Measurements from ENCODE around the gene MYZAP. TPM values are rescaled to one million over a fixed set of nuclear protein-coding genes. Genes with fewer than 3 reads are reported as not detected.

The MYZAP gene
- total and polyA plus RNA-seq, 2 of the 8 experiments (the other 6 are each of a cell fraction or from before 2014, with no cell fraction given) = 0.41 to 0.65 TPM

DNA sequence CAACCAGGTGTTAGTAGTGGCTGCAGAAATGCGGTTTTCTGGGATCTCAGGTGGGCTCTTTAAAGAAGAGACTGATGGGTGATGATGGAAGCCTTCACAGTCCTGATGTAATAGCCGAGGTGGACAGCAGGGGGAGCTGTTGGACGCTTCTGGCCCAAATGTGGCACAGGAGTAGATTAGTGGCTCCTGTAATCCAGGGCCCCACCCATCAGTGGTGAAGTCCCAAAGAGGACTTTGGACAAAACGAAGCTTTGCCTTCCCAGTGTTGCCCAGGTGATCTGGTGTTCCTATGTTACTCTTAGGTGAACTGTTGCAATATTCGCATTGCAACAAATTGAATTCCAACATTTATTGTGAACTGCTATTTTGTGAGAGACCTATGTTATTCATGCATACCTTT, 31.8 kb upstream of the MYZAP start:
- H2BK120ac ChIP-seq (replicated peaks; ENCODE audit: low read depth, low read length) = no peak overlapping the region
- no peak overlapping the region for H2AK5ac ChIP-seq (ENCODE audit: low read depth, low read length)
- H2BK12ac ChIP-seq (ENCODE audit: low read depth, low read length) = no peak overlapping the region
- H4K8ac ChIP-seq (ENCODE audit: extremely low read depth, insufficient read depth, low read length) = no peak overlapping the region
- H3K4me1 ChIP-seq (replicated peaks in 1 of 4; ENCODE audit: control insufficient read depth in 3 of 4, insufficient read depth in 4 of 4, low read length in 3 of 4) = no peaks in the 10 kb centered on the region
- no peaks in the 10 kb centered on the region for H3K79me2 ChIP-seq (ENCODE audit: control insufficient read depth in 1 of 2, insufficient read depth in 2 of 2, low read length in 2 of 2)
- H4K91ac ChIP-seq (replicated peaks; ENCODE audit: insufficient read length, low read length) = no peak overlapping the region
- H2AFZ ChIP-seq (ENCODE audit: low read length) = no peak overlapping the region
- POLR2A ChIA-PET (ENCODE audit: partially characterized antibody) = no interaction called here
- TF ChIP-seq CBX8 (IDR thresholded peaks at IDR 0.05; ENCODE audit: borderline replicate concordance, low read depth, low read length) = no peak
- no peak for TF ChIP-seq SIRT6 (IDR thresholded peaks at IDR 0.05; ENCODE audit: low read length)
- TF ChIP-seq, protein P1, sequence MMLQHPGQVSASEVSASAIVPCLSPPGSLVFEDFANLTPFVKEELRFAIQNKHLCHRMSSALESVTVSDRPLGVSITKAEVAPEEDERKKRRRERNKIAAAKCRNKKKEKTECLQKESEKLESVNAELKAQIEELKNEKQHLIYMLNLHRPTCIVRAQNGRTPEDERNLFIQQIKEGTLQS (IDR thresholded peaks at IDR 0.05; ENCODE audit: insufficient read depth, low read depth, low read length) = no peak
- TF ChIP-seq RAD21 (IDR thresholded peaks at IDR 0.05 in 1 of 2, conservative IDR thresholded peaks at IDR 0.05 in 1 of 2; ENCODE audit: low read depth in 2 of 2, low read length in 2 of 2) = peak; percentile 85 to 87
- TF ChIP-seq CEBPB (IDR thresholded peaks at IDR 0.05; ENCODE audit: low read depth, low read length) = 0 out of 2 replicates have a peak, but pooled peaks have one; percentile 3
- TF ChIP-seq, protein P2, sequence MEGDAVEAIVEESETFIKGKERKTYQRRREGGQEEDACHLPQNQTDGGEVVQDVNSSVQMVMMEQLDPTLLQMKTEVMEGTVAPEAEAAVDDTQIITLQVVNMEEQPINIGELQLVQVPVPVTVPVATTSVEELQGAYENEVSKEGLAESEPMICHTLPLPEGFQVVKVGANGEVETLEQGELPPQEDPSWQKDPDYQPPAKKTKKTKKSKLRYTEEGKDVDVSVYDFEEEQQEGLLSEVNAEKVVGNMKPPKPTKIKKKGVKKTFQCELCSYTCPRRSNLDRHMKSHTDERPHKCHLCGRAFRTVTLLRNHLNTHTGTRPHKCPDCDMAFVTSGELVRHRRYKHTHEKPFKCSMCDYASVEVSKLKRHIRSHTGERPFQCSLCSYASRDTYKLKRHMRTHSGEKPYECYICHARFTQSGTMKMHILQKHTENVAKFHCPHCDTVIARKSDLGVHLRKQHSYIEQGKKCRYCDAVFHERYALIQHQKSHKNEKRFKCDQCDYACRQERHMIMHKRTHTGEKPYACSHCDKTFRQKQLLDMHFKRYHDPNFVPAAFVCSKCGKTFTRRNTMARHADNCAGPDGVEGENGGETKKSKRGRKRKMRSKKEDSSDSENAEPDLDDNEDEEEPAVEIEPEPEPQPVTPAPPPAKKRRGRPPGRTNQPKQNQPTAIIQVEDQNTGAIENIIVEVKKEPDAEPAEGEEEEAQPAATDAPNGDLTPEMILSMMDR (IDR thresholded peaks at IDR 0.05; ENCODE audit: control extremely low read depth in 1 of 3, insufficient read depth in 1 of 3, low read depth in 1 of 3, low read length in 3 of 3) = peak; percentile 85 to 95 (median 89)
- H4K20me1 ChIP-seq (replicated peaks in 1 of 2; ENCODE audit: control insufficient read depth in 1 of 2, insufficient read depth in 2 of 2, low read length in 2 of 2) = no peaks in the 10 kb centered on the region
- no peak overlapping the region for H3K9ac ChIP-seq (replicated peaks in 1 of 4; ENCODE audit: extremely low read depth in 1 of 4, low read depth in 3 of 4, low read length in 3 of 4)
- no peak overlapping the region for H3K4ac ChIP-seq (replicated peaks; ENCODE audit: insufficient read length, low read depth, low read length)
- H3K4me3 ChIP-seq (ENCODE audit: extremely low read depth in 1 of 4, insufficient read depth in 2 of 4, low read depth in 3 of 4, low read length in 4 of 4) = no peak overlapping the region
- H3K4me2 ChIP-seq (ENCODE audit: insufficient read depth in 1 of 2, low read depth in 2 of 2, low read length in 2 of 2) = no peak overlapping the region
- H2BK15ac ChIP-seq (ENCODE audit: low read length) = no peak overlapping the region
- no peak overlapping the region for H2BK5ac ChIP-seq (ENCODE audit: low read depth, low read length)
- H3K23ac ChIP-seq (ENCODE audit: insufficient read length) = no peak overlapping the region
- no peaks in the 10 kb centered on the region for H3K27me3 ChIP-seq (replicated peaks in 1 of 4; ENCODE audit: control insufficient read depth in 3 of 4, extremely low read depth in 1 of 4, insufficient read depth in 3 of 4, low read length in 3 of 4)
- H3K56ac ChIP-seq (replicated peaks; ENCODE audit: insufficient read length, low read depth, low read length) = no peak overlapping the region
- 26% methylated on average over 5 of the region's 5 CpGs; no CpG with 5 or more reads in 1 of the 2 experiments for WGBS, 2 experiments (ENCODE audit: extremely low coverage in 1 of 2, insufficient coverage in 1 of 2, insufficient read length in 1 of 2, insufficient replicate concordance in 2 of 2, low coverage in 1 of 2, low lambda C conversion rate in 2 of 2, missing lambda C conversion rate in 1 of 2)
- CTCF ChIA-PET (ENCODE audit: partially characterized antibody) = interaction anchor here (0.6 to 3.2 kb wide), 44 partner anchors 9 to 504 kb away, joined by 3 to 34 read pairs (median 4); partner anchors contain the start of gene POLR2M
- H3K18ac ChIP-seq (ENCODE audit: extremely low read depth, low read length) = no peak overlapping the region
- H3K79me1 ChIP-seq (ENCODE audit: low read depth, low read length) = no peaks in the 10 kb centered on the region
- H4K5ac ChIP-seq (ENCODE audit: insufficient read length, low read depth, low read length) = no peak overlapping the region
- no peaks in the 10 kb centered on the region; the same call in 1 of the 2 replicates for H3K23me2 ChIP-seq (ENCODE audit: low read depth, low read length)
- FAIRE-seq (peak; percentile 98), DNase-seq (ENCODE audit: low read depth in 1 of 2, low spot score in 2 of 2) (peak; percentile 59 to 96)
- no peaks in the 10 kb centered on the region for H3K36me3 ChIP-seq (ENCODE audit: control insufficient read depth in 2 of 4, insufficient read depth in 4 of 4, low read length in 3 of 4)
- H3K9me3 ChIP-seq (ENCODE audit: insufficient read depth in 2 of 2, low read depth in 1 of 2, low read length in 1 of 2) = no peaks in the 10 kb centered on the region
- H3K27ac ChIP-seq (ENCODE audit: low read depth, low read length) = no peak overlapping the region
- H3K14ac ChIP-seq (ENCODE audit: insufficient read length) = no peak overlapping the region
- no peak overlapping the region for H2BK20ac ChIP-seq (ENCODE audit: low read length)

All from H1 (cell line).